HFF-Myc (cell line): ENCODE data around the gene SLC25A10.
"Not testable (repeated sequence)": the region's sequence is repeated elsewhere in the genome, so short reads cannot be mapped to it uniquely, and the experiment has no call there.

Source experiments
- DNase-seq: peaks from one replicate; pipeline ENCODE4 v3.0.0-alpha.2; 2011; ENCODE audit warnings: low read depth; ENCODE audit errors: extremely low read depth
- H3K4me3 ChIP-seq: replicated peaks from 2 replicates; pipeline ENCODE4 v1.5.1; 2011; ENCODE audit warnings: low read depth, mild to moderate bottlenecking, control low read depth, low read length
- CTCF ChIP-seq: IDR thresholded peaks from 2 replicates; pipeline ENCODE4 v1.5.1; 2012; ENCODE audit warnings: mild to moderate bottlenecking, low read depth, low read length, control low read depth; ENCODE audit errors: missing control alignments

Gene SLC25A10

GRCh38 chr17:81734405-81735263 lies 22.6 kb downstream of the SLC25A10 start:
- TF ChIP-seq CTCF, result no peak
- no peak overlapping the region for H3K4me3 ChIP-seq
- no peak for DNase-seq

GRCh38 chr17:81735264-81736102 lies 23.4 kb downstream of the SLC25A10 start:
- no peak overlapping the region for H3K4me3 ChIP-seq
- TF ChIP-seq CTCF, result no peak
- DNase-seq, result no peak

GRCh38 chr17:81737947-81738800 lies 26.1 kb downstream of the SLC25A10 start:
- no peak for TF ChIP-seq CTCF
- no peak overlapping the region for H3K4me3 ChIP-seq
- DNase-seq, result no peak

- DNase-seq, result no peak
- TF ChIP-seq CTCF, result no peak
- H3K4me3 ChIP-seq, result no peak overlapping the region
Observed at GRCh38 chr17:81738801-81739393, 26.8 kb downstream of the SLC25A10 start.

GRCh38 chr17:81739593-81739992 lies 27.5 kb downstream of the SLC25A10 start:
- H3K4me3 ChIP-seq, DNase-seq: not testable (repeated sequence)

DNA sequence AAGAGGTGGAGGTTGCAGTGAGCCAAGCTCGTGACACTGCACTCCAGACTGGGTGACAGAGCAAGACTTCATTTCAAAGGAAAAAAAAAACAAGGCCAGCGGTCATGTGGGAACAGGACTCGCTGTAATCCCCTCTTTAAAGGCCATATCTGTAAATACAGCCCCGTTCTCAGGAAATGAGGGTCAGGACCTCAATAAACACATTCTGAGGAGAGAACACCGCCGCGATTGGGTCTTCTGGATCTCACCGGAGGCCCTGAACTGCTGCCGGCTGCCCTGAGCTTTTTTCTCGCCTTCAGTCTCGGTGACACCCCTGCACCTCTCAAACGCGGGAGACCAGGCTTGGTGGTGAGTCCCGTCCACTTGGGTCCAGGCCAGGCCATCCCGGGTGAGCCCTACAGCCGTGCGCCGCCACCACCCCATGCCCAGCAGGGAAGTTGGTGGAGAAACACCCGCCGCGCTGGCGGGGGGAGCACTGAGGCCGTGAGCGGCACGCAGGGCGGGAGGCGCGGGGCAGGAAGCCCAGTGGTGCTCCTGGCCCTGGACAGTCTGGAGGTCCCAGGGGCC lies 28.4 kb downstream of the SLC25A10 start:
- TF ChIP-seq CTCF, result no peak
- DNase-seq, result no peak
- no peak overlapping the region for H3K4me3 ChIP-seq
